GM18517 (cell line): ENCODE data around the gene CHRNA1.

Source experiments
- ATAC-seq: cut with Tn5 transposase; IDR thresholded peaks from one replicate; pipeline ENCODE4 v1.9.1; 2021; ENCODE audit warnings: mild to moderate bottlenecking, moderate library complexity; ENCODE audit not compliant: unreplicated experiment

Gene CHRNA1

DNA sequence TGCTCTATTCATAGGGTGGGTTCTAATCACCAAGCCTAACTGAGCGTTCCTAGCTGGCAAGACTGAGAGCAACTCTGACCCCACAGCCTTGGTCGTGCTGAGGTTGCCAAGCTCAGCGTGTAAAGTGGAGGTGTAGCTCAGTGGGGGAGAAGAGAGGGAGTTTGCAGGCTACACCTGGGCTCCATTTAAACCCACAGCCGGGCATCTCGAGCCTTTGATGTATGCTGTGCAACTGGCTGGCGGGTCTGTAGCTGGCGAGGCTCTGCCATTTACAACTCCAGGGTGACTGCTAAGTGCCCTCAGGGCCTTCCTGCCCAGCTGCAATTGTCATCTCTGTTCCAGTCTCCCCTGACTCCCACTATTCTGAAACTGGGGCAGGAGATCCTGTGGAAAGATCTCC lies 20.0 kb upstream of the CHRNA1 start:
- no peak for ATAC-seq

DNA sequence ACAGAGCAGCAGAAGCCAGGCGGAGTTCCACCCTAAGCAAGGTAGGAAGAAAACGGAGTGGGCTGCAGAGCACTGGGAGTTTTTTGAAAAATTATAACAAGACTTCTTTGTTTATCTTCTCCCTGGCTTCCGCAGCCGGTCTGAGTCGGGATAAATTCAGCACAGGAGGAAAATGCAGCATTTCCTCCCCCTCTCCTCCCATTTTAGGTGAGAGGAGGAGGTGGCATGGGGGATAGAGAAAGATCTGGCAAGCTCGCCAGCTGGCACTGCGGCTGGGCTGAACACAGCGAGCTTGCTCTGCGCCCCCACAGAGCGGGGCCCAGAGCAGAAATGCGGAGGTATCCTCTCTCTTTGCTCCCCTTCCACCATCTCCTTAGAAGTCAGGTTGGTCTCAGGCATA lies 17.7 kb upstream of the CHRNA1 start:
- ATAC-seq = no peak

- ATAC-seq = no peak
Measured at GRCh38 chr2:174781298-174781697, 17.0 kb upstream of the CHRNA1 start.

DNA sequence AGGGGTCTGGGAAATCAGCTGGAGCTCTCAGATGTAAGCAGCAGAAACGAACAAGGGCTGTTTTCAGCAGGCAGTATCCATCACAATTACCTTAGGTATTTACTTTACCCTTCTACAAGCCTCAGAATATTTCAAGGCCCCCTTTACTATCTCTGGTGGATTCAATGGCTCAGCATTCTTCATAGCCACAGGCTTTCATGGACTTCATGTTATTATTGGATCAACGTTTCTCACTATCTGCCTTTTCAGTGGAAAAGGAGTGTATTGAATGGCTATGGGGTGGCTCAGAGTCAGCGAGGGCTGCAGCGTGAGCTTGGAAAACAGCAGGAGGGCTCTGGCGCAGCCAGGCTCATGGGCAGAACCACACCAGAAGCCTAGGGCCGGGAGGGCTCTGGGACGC lies 16.6 kb upstream of the CHRNA1 start:
- no peak for ATAC-seq

- no peak for ATAC-seq
Measured at GRCh38 chr2:174780191-174780840, 16.0 kb upstream of the CHRNA1 start.

- no peak for ATAC-seq
Measured at GRCh38 chr2:174779361-174779928, 15.2 kb upstream of the CHRNA1 start.

DNA sequence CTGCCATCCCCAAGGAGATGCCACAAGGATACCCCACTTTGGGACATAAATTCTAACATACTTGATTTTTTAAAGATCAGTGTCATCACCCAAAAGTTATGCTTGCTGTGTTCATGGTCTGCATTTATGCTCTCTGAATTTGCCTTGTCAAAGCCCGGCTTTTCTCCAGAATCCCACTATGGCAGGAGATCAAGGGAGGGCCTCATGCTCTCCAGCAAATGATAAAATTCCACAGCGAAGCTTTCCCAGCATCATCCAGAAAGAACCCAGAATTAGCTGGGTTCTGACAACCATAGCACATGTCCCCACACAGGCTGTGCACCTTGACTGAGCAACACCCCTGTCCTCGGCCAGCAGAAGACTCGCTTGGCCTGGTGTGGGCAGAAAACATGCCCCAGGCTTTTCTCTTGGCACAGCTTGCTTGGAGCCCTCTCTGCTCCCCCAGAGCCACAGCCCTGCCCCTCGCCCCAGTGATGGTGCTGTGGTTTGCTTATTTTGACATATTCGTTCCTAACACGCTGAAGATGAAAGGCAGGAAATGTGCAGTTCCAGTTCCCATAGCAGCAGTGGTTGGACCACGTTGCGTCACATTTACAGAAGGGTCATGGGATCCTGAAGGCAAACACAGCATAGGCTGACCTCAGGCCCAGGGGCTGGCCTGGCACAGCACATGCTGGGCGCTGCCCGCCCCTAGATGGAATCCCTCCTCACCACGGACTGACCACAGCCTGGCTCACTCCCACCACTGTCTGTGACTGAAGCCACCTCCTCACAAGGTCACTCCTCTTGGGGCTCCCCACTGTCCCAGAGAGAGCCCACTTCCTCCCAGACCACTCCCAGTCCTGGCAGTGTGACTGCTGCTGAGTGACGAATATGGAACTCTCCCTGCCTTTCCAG lies 14.1 kb upstream of the CHRNA1 start:
- no peak for ATAC-seq

DNA sequence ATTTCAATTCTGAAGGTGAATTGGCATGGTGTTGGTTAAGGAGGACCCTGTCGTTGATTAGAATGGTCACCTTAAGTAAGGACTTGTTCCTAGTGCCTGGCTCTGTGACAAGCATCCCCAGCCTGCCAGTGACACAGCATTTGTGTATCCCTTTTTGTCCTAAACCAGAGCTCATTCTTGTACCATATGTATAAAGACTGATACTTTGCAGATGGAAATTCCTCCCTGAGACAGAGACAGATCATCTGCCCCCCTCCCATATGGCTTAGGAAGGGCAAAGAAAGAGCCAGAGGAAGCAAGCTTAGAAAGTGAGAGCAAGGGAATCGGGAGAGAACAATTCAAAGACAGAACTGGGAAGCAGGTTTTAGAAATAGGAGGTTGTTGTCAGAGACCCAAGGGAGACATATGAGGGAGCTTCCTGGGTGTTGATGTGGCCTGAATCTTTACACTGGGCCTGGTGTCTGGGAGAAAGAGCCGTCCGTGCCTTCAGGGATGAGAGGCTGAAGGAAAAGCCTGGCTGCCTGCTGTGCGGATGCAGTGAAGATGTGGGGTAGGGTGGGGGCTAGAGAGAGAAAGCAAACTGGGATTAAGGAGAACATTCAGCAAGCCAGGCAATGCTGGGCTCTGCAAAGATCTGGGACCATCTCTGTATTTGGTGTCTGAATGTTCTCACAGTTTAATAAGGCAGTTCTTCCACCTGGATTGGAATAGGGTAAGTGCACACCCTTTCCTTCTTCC lies 13.2 kb upstream of the CHRNA1 start:
- no peak for ATAC-seq

GRCh38 chr2:174776675-174777074 lies 12.4 kb upstream of the CHRNA1 start:
- ATAC-seq = no peak

DNA sequence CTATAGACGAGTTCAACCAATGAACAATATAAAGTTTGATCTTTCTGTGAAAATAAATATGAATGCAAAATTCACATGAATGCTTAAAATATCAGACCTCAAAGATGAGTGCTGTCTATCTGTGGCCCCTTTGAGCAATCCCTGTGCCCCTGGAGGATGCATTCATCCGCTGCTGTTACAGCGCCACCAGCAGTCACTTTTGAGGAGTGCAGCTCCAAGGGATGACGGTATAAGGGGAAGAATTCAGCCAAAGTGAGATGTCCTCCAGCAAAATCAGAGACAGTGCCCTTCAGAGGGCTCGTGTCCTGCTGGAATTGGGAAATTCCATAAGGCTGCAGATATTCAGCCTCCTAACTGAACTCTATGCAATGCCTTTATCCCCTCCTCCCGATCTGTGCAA lies 12.0 kb upstream of the CHRNA1 start:
- ATAC-seq = no peak

DNA sequence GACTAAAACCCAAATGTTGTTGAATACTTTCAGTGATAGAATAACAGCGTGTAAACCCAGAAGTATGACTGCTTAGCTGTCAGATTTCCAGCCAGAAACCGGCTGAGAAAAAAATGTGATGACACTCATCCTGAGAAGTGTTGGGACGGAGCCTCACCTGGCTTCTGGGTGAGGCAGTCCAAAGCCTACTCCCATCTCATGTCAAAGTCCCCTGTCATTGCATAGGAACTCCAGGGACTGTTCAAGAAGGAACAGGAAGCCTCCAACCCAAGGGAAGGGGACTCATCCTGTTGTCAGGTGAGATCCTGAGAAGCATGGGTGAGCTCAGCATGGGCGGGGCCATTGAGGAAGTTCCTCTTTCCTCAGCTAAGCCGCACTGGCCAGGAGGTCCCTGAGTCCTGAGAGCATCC lies 11.3 kb upstream of the CHRNA1 start:
- no peak for ATAC-seq

DNA sequence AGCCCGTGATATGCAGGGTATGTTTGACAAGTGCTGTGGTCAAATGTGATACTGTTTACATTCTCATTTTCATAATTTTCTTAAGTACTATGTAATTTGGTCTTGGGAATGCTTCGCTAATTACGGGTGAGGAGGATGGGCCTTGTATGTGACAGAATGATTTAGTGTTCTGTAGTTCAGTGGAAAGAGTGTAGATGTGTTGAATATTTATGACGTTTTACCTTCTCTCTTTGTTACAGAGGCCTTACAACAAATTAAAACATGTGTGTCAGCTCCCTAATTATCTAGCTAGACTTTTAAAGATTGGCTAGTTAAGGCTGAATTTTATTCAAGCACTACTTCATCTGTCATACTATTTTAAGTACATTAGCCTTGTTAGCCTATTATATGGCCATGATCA lies 10.6 kb upstream of the CHRNA1 start:
- no peak for ATAC-seq

GRCh38 chr2:174773215-174773614 lies 8.9 kb upstream of the CHRNA1 start:
- no peak for ATAC-seq

GRCh38 chr2:174772472-174772801 lies 8.2 kb upstream of the CHRNA1 start:
- no peak for ATAC-seq

GRCh38 chr2:174771631-174772471 lies 7.6 kb upstream of the CHRNA1 start:
- ATAC-seq = peak; percentile 72

- ATAC-seq = no peak
Measured at GRCh38 chr2:174771136-174771535, 6.9 kb upstream of the CHRNA1 start.

DNA sequence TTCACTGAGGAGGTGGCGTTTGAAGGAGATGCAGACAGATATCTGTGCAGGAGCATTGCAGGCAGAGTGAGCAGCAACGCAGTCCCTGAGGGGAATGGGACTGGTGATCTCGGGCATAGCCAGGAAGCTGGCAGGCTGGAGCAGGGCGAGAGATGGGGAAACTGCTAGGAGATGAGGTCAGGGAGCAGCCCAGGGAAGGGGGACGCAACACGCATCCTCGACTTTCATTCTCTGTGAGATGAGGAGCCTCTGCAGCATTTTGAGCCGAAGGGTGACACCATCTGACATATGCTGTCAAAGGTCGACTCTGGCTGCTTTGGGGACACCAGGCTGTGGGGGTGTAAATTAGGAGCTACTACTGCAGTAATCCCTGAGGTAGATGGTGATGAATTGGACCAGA lies 4.3 kb upstream of the CHRNA1 start:
- ATAC-seq = no peak

DNA sequence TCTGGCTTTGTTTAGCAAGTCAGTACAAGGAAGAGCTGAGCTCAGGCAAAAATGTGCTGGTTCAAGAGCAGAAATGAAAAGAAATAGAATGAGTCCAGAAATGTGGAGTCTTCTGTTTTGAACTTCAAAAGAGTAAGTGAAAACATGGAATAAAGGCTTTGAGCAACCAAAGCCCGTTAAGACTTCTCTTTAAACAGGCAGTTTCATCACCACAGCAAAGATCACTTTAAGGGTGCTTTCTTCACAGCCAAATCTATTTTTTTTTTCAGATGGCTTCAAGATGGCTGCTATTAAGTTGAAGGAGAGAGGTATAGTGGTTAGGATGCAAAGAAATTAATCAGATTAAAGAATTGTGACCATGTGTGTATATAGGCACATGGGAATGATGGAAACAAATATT lies 2.0 kb upstream of the CHRNA1 start:
- no peak for ATAC-seq

DNA sequence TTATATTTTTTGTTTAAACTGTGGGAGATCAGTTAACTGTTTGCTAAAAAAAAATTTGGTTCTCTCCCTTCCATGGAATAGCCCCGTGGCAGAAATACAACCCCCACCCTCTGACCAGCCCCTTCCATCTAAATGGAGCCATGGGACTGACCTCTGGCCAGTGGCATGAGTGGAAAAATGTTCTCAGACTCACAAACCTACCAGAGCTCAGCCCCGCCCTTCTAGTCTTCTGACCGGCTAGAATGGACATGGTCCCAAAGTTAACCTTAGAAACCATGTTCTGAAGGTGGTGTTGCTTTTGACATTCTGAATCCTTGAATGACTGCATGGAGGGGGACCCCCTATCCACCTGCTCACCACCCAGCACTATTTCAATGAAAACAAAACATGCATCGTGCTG lies 1.3 kb upstream of the CHRNA1 start:
- ATAC-seq = no peak

DNA sequence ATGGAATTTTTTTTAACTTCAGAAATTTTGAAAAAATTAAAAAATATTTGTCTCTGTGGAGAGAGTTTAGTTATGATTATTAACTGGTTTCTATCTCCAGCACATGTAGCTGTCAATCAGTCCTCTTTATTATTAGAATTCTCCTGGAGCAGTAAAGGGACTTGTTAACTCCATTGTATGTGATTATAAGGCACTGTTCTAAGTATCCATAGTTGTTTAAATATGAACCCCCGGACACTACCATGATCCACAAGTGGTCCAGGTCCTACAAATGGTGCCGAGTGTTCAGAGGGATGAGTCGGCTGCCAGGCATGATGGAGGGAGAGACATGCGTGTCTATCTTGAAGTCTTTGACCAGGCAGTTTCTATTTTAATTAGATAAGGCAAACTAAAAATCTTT lies 492 bp downstream of the CHRNA1 start:
- no peak for ATAC-seq

GRCh38 chr2:174762464-174762863 lies 1.8 kb downstream of the CHRNA1 start:
- no peak for ATAC-seq
